Renal cortex interstitium (tissue), 11 donors: ENCODE measurements around the gene TNFRSF1A. TPM values are rescaled to one million over a fixed set of nuclear protein-coding genes. Genes with fewer than 3 reads are reported as not detected.

ENCODE experiments used
- DNase-seq, 11 donors: peaks; one replicate each; pipeline ENCODE4 v3.0.0-alpha.2; 2013; ENCODE audit warnings: low read depth in 9 of 11, low spot score in 4 of 11; ENCODE audit errors: extremely low read depth in 1 of 11
- polyA plus RNA-seq, 3 donors: library from polyadenylated mRNA; unstranded; fragments of 120-200 nt; gene quantifications; one replicate each; pipeline ENCODE4 v1.2.1, GENCODE V29; 2013; ENCODE audit not compliant: insufficient read length in 3 of 3

The TNFRSF1A gene
- polyA plus RNA-seq, 3 donors = 77.6 to 93.0 (median 88.0) TPM

- DNase-seq = no peak
Measured at GRCh38 chr12:6363330-6364043, 21.6 kb upstream of the TNFRSF1A start.

DNA sequence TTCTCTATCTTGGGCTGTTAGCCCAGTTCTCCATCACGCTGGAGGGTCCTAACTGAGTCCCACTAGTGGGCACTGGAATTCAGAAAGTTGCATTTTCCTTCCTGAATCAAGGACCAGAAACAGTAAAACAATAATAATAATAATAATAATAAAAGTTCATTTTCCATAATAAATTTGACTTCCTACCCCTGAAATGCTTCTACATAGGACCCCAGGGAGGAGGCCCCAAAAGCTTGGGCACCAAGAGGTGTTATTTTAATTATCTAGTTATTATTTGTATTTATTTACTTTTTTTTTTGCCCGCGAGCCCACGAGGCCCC is 21.1 kb upstream of the TNFRSF1A start:
- DNase-seq = no peak

DNA sequence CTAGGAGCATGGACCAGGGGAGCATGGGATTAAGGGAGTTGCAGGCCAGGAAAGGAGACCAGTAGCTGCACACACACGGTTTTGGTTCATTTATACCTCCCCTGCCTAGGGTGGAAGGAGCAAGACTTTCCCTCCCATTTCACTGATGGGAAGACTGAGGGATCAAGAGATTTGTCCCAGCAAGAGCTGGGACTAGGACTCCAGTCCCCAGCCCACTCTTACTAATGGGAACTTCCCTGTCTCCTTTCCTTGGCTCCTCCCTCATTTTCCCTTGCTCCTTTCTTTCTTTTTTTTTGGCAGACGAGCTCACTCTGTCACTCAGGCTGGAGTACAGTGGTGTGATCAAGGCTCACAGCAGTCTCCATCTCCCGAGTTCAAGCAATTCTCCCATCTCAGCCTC is 20.5 kb upstream of the TNFRSF1A start:
- DNase-seq = no peak

DNA sequence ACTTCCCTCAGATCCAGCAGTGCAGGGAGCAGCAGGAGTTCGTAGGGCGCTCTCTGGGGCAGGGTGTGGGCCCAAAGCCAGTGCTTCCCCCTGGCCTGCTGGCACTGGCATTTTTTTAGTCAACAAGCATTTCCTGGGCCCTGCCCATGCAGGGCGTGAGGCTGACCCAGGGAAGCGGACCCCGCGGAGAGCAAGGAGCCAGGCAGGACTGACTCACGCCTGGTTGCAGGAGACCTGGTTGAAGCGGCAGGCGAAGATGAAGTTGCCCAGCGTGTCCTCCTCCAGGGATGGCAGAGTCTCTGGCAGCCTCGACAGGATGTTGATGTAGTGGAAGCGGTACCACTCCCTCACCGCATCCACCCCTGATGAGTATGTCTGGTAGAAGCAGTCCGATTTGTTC is 20.0 kb upstream of the TNFRSF1A start:
- DNase-seq = no peak

GRCh38 chr12:6360578-6361490 is 19.0 kb upstream of the TNFRSF1A start:
- no peak for DNase-seq

- DNase-seq = no peak
Measured at GRCh38 chr12:6360080-6360571, 18.2 kb upstream of the TNFRSF1A start.

DNA sequence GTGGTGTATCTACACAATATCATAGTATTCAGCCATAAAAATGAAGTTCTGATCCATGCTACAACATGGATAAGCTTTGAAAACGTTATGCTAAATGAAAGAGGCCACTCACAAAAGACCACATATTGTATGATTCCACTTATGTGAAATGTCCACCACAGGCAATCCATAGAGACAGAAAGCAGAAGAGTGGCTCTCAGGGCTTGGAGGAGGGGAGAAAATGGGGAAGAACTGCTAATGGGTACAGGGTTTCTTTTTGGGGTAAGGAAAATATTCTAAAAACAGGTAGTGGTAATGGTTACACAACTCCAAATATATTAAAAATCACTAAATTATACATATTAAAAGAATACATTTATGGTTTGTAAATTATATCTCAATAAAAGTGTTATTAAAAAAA is 17.0 kb upstream of the TNFRSF1A start:
- no peak for DNase-seq

DNA sequence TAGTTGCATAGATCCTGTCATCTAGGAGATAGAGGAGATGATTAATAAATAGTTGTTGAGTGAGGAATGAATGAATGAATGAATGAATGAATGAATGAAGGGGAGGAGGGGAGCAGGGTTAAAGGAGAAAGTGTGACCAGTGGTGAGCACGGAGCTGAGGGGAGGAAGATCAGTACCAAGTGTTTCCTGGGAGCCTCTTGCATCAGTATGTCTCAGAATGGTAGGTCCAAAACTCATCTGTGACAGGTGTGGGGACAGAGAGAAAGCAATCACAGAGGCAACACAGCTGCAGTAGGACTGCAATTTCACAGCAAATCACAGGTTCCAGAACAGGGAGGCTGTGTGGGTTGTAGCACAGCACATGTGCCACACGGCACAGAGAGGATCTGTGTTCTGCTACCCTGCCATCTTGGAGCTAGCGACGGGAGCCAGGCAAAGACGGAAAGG is 14.5 kb upstream of the TNFRSF1A start:
- no peak for DNase-seq

- no peak for DNase-seq
Measured at GRCh38 chr12:6355491-6356373, 13.9 kb upstream of the TNFRSF1A start.

GRCh38 chr12:6354495-6355393 is 12.9 kb upstream of the TNFRSF1A start:
- DNase-seq = no peak

DNA sequence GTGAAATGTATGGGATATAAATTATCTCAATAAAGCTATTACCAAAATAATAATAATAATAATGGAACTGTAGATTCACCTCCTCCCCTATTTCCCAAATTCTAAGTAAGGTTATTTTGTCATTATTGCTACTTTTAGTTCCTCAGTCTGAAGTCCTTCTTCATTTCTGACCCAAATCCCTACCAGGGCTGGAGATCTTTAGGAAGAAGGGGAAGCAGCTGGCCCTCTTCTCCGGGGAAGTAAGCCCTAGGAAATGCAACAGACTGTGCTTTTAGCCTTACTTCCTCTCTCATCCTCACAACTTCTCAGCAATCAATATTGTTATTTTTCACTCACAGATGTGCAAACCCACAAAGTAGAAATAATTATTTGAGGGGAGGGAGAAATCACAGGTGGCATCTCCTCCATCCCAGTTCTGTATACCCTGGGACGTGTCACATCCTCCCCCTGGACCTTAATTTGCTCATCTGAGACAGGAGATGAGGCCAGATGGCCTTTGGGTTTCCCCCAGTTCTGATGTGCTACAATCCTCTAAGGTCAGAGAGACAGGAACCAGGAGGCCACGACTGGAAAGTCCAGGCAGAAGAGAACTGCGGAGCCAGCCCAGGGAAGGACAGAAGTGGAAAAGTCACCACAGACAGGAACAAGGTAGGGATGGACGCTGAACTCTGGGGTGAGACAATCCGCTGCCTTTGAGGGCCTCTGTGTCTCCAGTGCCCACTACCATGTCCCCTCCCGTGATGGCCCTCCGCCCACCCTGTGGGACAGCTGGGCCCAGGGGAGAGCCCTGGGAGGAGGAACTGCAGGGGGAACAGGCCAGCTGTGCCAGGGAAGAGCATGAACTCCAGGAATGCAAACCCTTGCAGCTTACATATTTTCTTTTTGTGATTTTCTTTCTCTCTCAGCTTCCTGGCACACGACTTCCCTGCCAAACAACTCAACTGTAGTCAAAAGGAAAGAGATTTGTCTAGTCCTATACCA is 10.6 kb upstream of the TNFRSF1A start:
- DNase-seq = no peak

DNA sequence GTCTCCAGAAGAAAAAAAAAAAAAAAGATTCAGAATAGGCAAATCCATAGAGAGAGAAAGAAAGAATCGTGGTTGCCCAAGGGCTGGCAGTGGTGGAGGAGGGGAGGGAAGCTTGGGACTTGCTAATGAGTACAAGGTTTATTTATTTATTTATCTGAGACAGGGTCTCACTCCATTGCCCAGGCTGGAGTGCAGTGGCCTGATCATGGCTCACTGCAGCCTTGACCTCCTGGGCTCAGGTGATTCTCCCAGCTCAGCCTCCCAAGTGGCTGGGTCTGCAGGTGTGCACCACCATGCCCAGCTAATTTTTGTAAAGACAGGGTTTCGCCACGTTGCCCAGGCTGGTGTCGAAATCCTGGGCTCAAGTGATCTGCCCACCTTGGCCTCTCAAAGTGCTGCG is 9.7 kb upstream of the TNFRSF1A start:
- DNase-seq = no peak

- DNase-seq = no peak
Measured at GRCh38 chr12:6347367-6348338, 5.8 kb upstream of the TNFRSF1A start.

GRCh38 chr12:6346942-6347341 is 5.1 kb upstream of the TNFRSF1A start:
- no peak for DNase-seq

DNA sequence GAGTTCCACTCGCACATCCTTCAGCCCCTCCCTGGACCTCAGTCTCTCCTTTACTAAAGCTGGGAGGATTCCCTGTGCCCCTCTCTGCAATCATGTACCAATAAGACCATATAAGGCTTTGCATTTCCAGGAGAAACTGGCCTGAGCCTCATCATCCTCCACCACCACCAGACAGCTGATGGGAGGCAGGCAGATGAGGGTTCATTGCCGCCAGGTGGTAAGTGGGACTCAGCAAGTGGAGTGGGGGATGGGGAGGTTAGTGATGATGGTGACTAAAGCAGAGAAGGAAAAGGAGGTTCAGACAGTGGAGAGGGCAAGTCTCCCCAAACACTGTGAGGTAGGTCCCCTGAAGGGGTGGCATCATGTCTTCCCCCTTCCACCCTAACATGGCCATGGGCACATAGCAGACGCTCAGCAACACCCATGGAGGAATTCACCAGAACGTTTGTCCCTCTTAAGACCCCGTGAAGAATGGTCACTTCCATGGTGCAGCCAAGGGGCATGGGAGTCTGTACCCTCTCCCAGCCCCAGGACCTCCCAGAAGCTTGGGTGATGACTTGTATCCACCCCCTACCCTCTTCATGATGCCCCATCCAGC is 4.5 kb upstream of the TNFRSF1A start:
- no peak for DNase-seq
